GM12878 (cell line): Measurements from ENCODE around the gene ZCCHC8. TPM values are rescaled to one million over a fixed set of nuclear protein-coding genes. Genes with fewer than 3 reads are reported as not detected.

Experiments
- ATAC-seq: fragments of 200-7000 bp; cut with Tn5 transposase; 3 replicates; pipeline ENCODE4 v1.9.1; 2020; ENCODE audit warnings: mild to moderate bottlenecking, moderate library complexity
- BruUV-seq: library from RNA; stranded (reverse); fragments of 400-500 nt; replicated peaks from 2 replicates; lab custom pipeline; 2021; lab: Mats Ljungman, UMichigan
- CTCF ChIA-PET: fragments of 300-600 bp; sonication (Branson Sonifier 250); formaldehyde crosslinking; extraction: SDS; loops from one replicate; lab custom pipeline; 2021; ENCODE audit warnings: inconsistent platforms; lab: Yijun Ruan, JAX
- POLR2A ChIA-PET: fragments of 350-600 bp; formaldehyde crosslinking; extraction: SDS; loops from one replicate; lab custom pipeline; 2021; ENCODE audit warnings: inconsistent platforms; lab: Charles Lee
- RAD21 ChIA-PET: fragments of 300-600 bp; sonication (Branson Sonifier 250); formaldehyde crosslinking; loops from one replicate; lab custom pipeline; 2023; ENCODE audit warnings: antibody characterized with exemption; ENCODE audit not compliant: unreplicated experiment; lab: Charles Lee
- SMC1A ChIA-PET: fragments of 300-600 bp; sonication (Branson Sonifier 250); formaldehyde crosslinking; loops from one replicate; lab custom pipeline; 2023; ENCODE audit not compliant: unreplicated experiment, uncharacterized antibody; lab: Charles Lee
- DNase-seq: peaks from one replicate; pipeline ENCODE4 v3.0.0-alpha.2; 2011; ENCODE audit warnings: low read depth, low spot score
- FAIRE-seq: peaks from 3 replicates; lab custom pipeline; 2011; peaks lifted over from hg19 to GRCh38; lab: Jason Lieb, UNC
- H2AFZ ChIP-seq: 2 replicates; pipeline ENCODE4 v1.6.0; 2011; ENCODE audit warnings: low read depth, low read length, control low read depth; ENCODE audit not compliant: control insufficient read depth
- H3K27ac ChIP-seq: 2 replicates; pipeline ENCODE4 v1.5.1; 2011; ENCODE audit warnings: control low read depth; ENCODE audit not compliant: control insufficient read depth, insufficient read depth
- H3K27me3 ChIP-seq, 2 experiments: replicated peaks in 1 of 2; 2 replicates each; pipeline versions ENCODE4 v1.6.0 to v1.6.1; 2011; ENCODE audit warnings: low read length in 1 of 2; ENCODE audit not compliant: control insufficient read depth in 2 of 2, insufficient read depth in 2 of 2
- H3K36me3 ChIP-seq, 2 experiments: 2 replicates each; pipeline ENCODE4 v1.5.1; 2011; ENCODE audit warnings: low read length in 1 of 2; ENCODE audit not compliant: control insufficient read depth in 2 of 2, insufficient read depth in 2 of 2
- H3K4me1 ChIP-seq: 2 replicates; pipeline ENCODE4 v1.6.1; 2011; ENCODE audit warnings: mild to moderate bottlenecking, low read length, moderate library complexity, mixed read lengths; ENCODE audit not compliant: control insufficient read depth, insufficient read depth
- H3K4me2 ChIP-seq: 2 replicates; pipeline ENCODE4 v1.6.0; 2011; ENCODE audit warnings: control low read depth; ENCODE audit not compliant: control insufficient read depth, insufficient read depth
- H3K4me3 ChIP-seq: fragments of 200-600 bp; sonication (generic); 2 replicates; pipeline ENCODE4 v1.5.1; 2016
- H3K79me2 ChIP-seq: 2 replicates; pipeline ENCODE4 v1.6.0; 2011; ENCODE audit warnings: low read length; ENCODE audit not compliant: control insufficient read depth, insufficient read depth
- H3K9ac ChIP-seq: 2 replicates; pipeline ENCODE4 v1.8.0; 2011; ENCODE audit warnings: low read length, control low read depth, mixed read lengths; ENCODE audit not compliant: control insufficient read depth, insufficient read depth
- H3K9me3 ChIP-seq: replicated peaks from 3 replicates; pipeline ENCODE4 v1.5.1; 2011; ENCODE audit warnings: mild to moderate bottlenecking, low read length; ENCODE audit not compliant: control insufficient read depth, insufficient read depth
- H4K20me1 ChIP-seq: 2 replicates; pipeline ENCODE4 v1.6.0; 2011; ENCODE audit not compliant: control insufficient read depth, insufficient read depth
- ASH2L ChIP-seq: fragments of 300-600, 200-600 bp; sonication (generic); IDR thresholded peaks from 2 replicates; pipeline ENCODE4 v1.6.1; 2017; ENCODE audit warnings: low read depth, mild to moderate bottlenecking, borderline replicate concordance
- BACH1 ChIP-seq: fragments of 450-650 bp; IDR thresholded peaks from 2 replicates; pipeline ENCODE4 v1.6.1; 2017; ENCODE audit warnings: mild to moderate bottlenecking, borderline replicate concordance
- BMI1 ChIP-seq: fragments of 450-650 bp; IDR thresholded peaks from 2 replicates; pipeline ENCODE4 v1.6.1; 2016; ENCODE audit warnings: mild to moderate bottlenecking, moderate library complexity, borderline replicate concordance
- GABPA ChIP-seq: IDR thresholded peaks from 2 replicates; pipeline ENCODE4 v1.6.1; 2014; ENCODE audit warnings: antibody characterized with exemption, low read depth, mild to moderate bottlenecking, inconsistent platforms
- IKZF2 ChIP-seq, 2 experiments: fragments of 450-650 bp; IDR thresholded peaks; 2 replicates each; pipeline ENCODE4 v1.6.1; 2017; ENCODE audit warnings: mild to moderate bottlenecking in 2 of 2, moderate library complexity in 2 of 2
- KAT2A ChIP-seq: conservative IDR thresholded peaks from 2 replicates; pipeline ENCODE4 v1.6.1; 2011; ENCODE audit warnings: low read depth, low read length; ENCODE audit not compliant: control insufficient read depth
- MAX ChIP-seq: IDR thresholded peaks from 2 replicates; pipeline ENCODE4 v1.6.1; 2012; ENCODE audit warnings: low read depth, low read length, improper control_type of control experiment
- MEF2A ChIP-seq: IDR thresholded peaks from 2 replicates; pipeline ENCODE4 v1.6.1; 2011; ENCODE audit warnings: low read depth, mild to moderate bottlenecking, low read length, moderate library complexity; ENCODE audit not compliant: insufficient read depth
- MEF2B ChIP-seq: fragments of 450-650 bp; IDR thresholded peaks from 2 replicates; pipeline ENCODE4 v1.6.1; 2018; ENCODE audit warnings: mild to moderate bottlenecking, moderate library complexity; ENCODE audit not compliant: partially characterized antibody, poor library complexity, severe bottlenecking
- NFYB ChIP-seq: IDR thresholded peaks from 2 replicates; pipeline ENCODE4 v1.6.1; 2011; ENCODE audit warnings: low read depth, mild to moderate bottlenecking, low read length, improper control_type of control experiment, moderate library complexity; ENCODE audit not compliant: insufficient read depth
- NR2C1 ChIP-seq: fragments of 450-650 bp; IDR thresholded peaks from 2 replicates; pipeline ENCODE4 v1.6.1; 2017; ENCODE audit warnings: antibody characterized with exemption, mild to moderate bottlenecking, moderate library complexity
- PAX8 ChIP-seq: fragments of 450-650 bp; IDR thresholded peaks from 2 replicates; pipeline ENCODE4 v1.6.1; 2017; ENCODE audit warnings: mild to moderate bottlenecking, moderate library complexity
- RAD51 ChIP-seq: fragments of 450-650 bp; IDR thresholded peaks from 2 replicates; pipeline ENCODE4 v1.6.1; 2016; ENCODE audit warnings: moderate library complexity, mild to moderate bottlenecking, inconsistent platforms
- RUNX3 ChIP-seq: IDR thresholded peaks from 2 replicates; pipeline ENCODE4 v1.6.1; 2012; ENCODE audit warnings: low read length, inconsistent platforms
- STAT1 ChIP-seq: fragments of 450-650 bp; conservative IDR thresholded peaks from 2 replicates; pipeline ENCODE4 v1.6.1; 2014; ENCODE audit warnings: antibody characterized with exemption, mild to moderate bottlenecking
- ZNF24 ChIP-seq: fragments of 450-650 bp; IDR thresholded peaks from 2 replicates; pipeline ENCODE4 v1.6.1; 2017; ENCODE audit warnings: antibody characterized with exemption, mild to moderate bottlenecking
- ZNF384 ChIP-seq: IDR thresholded peaks from 2 replicates; pipeline ENCODE4 v1.6.1; 2012; ENCODE audit warnings: low read depth, mild to moderate bottlenecking, low read length, improper control_type of control experiment, borderline replicate concordance
- WGBS: methylation state at CpG from one replicate; pipeline ENCODE4 v1.1.6; 2016; ENCODE audit warnings: low lambda C conversion rate; ENCODE audit not compliant: insufficient replicate concordance, insufficient coverage; ENCODE audit errors: missing lambda C conversion rate; 5-methylcytosine and 5-hydroxymethylcytosine counted together
- in situ Hi-C: fragments of 300-500 bp; cut with MboI; formaldehyde crosslinking; loops from 9 replicates; pipeline ENCODE4 v1.14.3; 2018; ENCODE audit warnings: mixed read lengths
- intact Hi-C: fragments of 100-400 bp; cut with micrococcal nuclease; formaldehyde crosslinking; loops from one replicate; pipeline ENCODE4 v1.14.2; 2022; ENCODE audit not compliant: unreplicated experiment
- polyA plus RNA-seq, 11 experiments: library from polyadenylated mRNA; depleted of rRNA in 4 of 11; unstranded in 6 of 11; stranded (reverse) in 5 of 11; fragments of >200 nt; fragmentation: Nextera tagmentation in 4 of 11; fragmentation: Illumina TruSeq in 1 of 11; extraction: Ambion mirVana in 4 of 11; extraction: Trizol in 1 of 11; gene quantifications; 1 replicate in 1 of 11; 2 replicates in 10 of 11; pipeline versions ENCODE4 v1.2.1 to v1.2.3, GENCODE V29; 2011 to 2016; ENCODE audit warnings: inconsistent platforms in 2 of 11, missing spikeins in 2 of 11, low read depth in 1 of 11
- total RNA-seq, 4 experiments: library from RNA; depleted of rRNA in 3 of 4; stranded (reverse); fragments of >200 nt in 3 of 4; fragmentation: Illumina TruSeq in 1 of 4; extraction: Trizol in 1 of 4; gene quantifications; 2 replicates each; pipeline versions ENCODE4 v1.2.1 to v1.2.3, GENCODE V29; 2013 to 2021

The ZCCHC8 gene
- total and polyA plus RNA-seq, 10 of the 15 experiments (the other 5 are each of a cell fraction or from before 2014, with no cell fraction given) = 8.8 to 34.8 (median 21.7) TPM

- intact Hi-C loops = no loop called here
- RAD21 ChIA-PET = no interaction called here
- POLR2A ChIA-PET = interaction anchor here (0.7 kb wide), 1 partner anchor 212 kb away, joined by 4 read pairs; no protein-coding TSS in a partner anchor
- no peaks in the 10 kb centered on the region for H4K20me1 ChIP-seq
- peak; percentile 15; the same call in 1 of the 3 replicates for ATAC-seq
- TF ChIP-seq RAD51 = peak; percentile 57; the same call in 1 of the 2 replicates
- TF ChIP-seq BMI1 = no peak
- H3K9ac ChIP-seq = no peak overlapping the region
- WGBS = 72% methylated on average over 5 of the region's 5 CpGs
- H2AFZ ChIP-seq = no peak overlapping the region
- no peak overlapping the region for H3K4me3 ChIP-seq
- no peak for DNase-seq
- no peak for FAIRE-seq
- SMC1A ChIA-PET = interaction anchor here (1.2 to 2.0 kb wide), 5 partner anchors 10 to 46 kb away, joined by 3 to 10 read pairs (median 4); partner anchors contain the start of gene ZCCHC8
- no TSS peak for BruUV-seq
- no peak overlapping the region for H3K27ac ChIP-seq
- peaks cover 18% of the 10 kb centered on the region for H3K4me1 ChIP-seq
- no peaks in the 10 kb centered on the region; the same call in 1 of the 2 replicates for H3K79me2 ChIP-seq
- no peak overlapping the region for H3K4me2 ChIP-seq
- in situ Hi-C loops = no loop called here
- no peaks in the 10 kb centered on the region for H3K9me3 ChIP-seq
- H3K36me3 ChIP-seq = peaks cover 0 to 22% of the 10 kb centered on the region in 2 experiments; a peak in 3 of 4 replicates
- H3K27me3 ChIP-seq = no peaks in the 10 kb centered on the region
- CTCF ChIA-PET = interaction anchor here (1.0 kb wide), 1 partner anchor 63 kb away, joined by 3 read pairs; no protein-coding TSS in a partner anchor
Measured at GRCh38 chr12:122547330-122547729, 46.6 kb upstream of the ZCCHC8 start.

- H3K36me3 ChIP-seq = peaks cover 0 to 16% of the 10 kb centered on the region in 2 experiments; a peak in 2 of 4 replicates
- ChIA-PET SMC1A (interaction anchor here (2.6 kb wide), 1 partner anchor 44 kb away, joined by 9 read pairs; the partner anchor contains the start of gene ZCCHC8), CTCF (interaction anchor here (1.2 kb wide), 1 partner anchor 11 kb away, joined by 5 read pairs; no protein-coding TSS in a partner anchor), RAD21 (no interaction called here), POLR2A (no interaction called here)
- no TSS peak for BruUV-seq
- H3K27me3 ChIP-seq = no peaks in the 10 kb centered on the region
- H4K20me1 ChIP-seq = no peaks in the 10 kb centered on the region
- peaks cover 18% of the 10 kb centered on the region for H3K4me1 ChIP-seq
- H3K9ac ChIP-seq = no peak overlapping the region; the same call in 1 of the 2 replicates
- in situ Hi-C loops = no loop called here
- ATAC-seq (peak; percentile 82), FAIRE-seq (no peak), DNase-seq (no peak)
- WGBS = 18% methylated on average over 2 of the region's 2 CpGs
- peak overlapping the region; percentile 73 for H3K27ac ChIP-seq
- no peaks in the 10 kb centered on the region for H3K9me3 ChIP-seq
- no peaks in the 10 kb centered on the region; the same call in 1 of the 2 replicates for H3K79me2 ChIP-seq
- peak overlapping the region; percentile 70 for H3K4me2 ChIP-seq
- intact Hi-C loops = no loop called here
- no peak overlapping the region for H3K4me3 ChIP-seq
- H2AFZ ChIP-seq = no peak overlapping the region
- TF ChIP-seq ASH2L (no peak), MEF2B (peak; percentile 30), NR2C1 (no peak), MEF2A (peak; percentile 48; the same call in 1 of the 2 replicates), ZNF384 (peak; percentile 74; the same call in 1 of the 2 replicates), IKZF2 (IDR thresholded peaks at IDR 0.05) (peak in 1 of 2 experiments; percentile 29; a peak in 1 of 4 replicates), STAT1 (no peak), RAD51 (no peak), ZNF24 (no peak), NFYB (no peak), MAX (no peak), PAX8 (no peak), BACH1 (no peak), KAT2A (no peak), GABPA (no peak), RUNX3 (0 out of 2 replicates have a peak, but pooled peaks have one; percentile 29)
Measured at GRCh38 chr12:122545855-122546254, 45.1 kb upstream of the ZCCHC8 start.
